ENCODE data around the gene EID2B.
A peak's percentile ranks its signal among the peaks of the same experiment; 100 is the strongest.

The EID2B gene

GRCh38 chr19:39532233-39533002 lies at the start of gene EID2B:
Gene EID2B (minus strand): TSS chr19:39532852. CDS start chr19:39532802, 50 bp downstream.
- DNase-seq = peak; percentile 19 to 98 (median 86)

- DNase-seq = no peak
Observed at GRCh38 chr19:39582442-39582841, 49.8 kb upstream of the EID2B start.

GRCh38 chr19:39568604-39569003 lies 36.0 kb upstream of the EID2B start:
- DNase-seq = no peak

GRCh38 chr19:39566064-39566463 lies 33.4 kb upstream of the EID2B start:
- DNase-seq = no peak

- DNase-seq = no peak
Observed at GRCh38 chr19:39563408-39563807, 30.8 kb upstream of the EID2B start.

- no peak for DNase-seq
Observed at GRCh38 chr19:39558624-39559117, 26.0 kb upstream of the EID2B start.

GRCh38 chr19:39557811-39558623 lies 25.4 kb upstream of the EID2B start:
- DNase-seq = no peak

- DNase-seq = peak in 1 of 56 donors; percentile 18
Observed at GRCh38 chr19:39555883-39556282, 23.2 kb upstream of the EID2B start.

- DNase-seq = no peak
Observed at GRCh38 chr19:39554701-39555311, 22.2 kb upstream of the EID2B start.

- DNase-seq = no peak
Observed at GRCh38 chr19:39553082-39553652, 20.5 kb upstream of the EID2B start.

- no peak for DNase-seq
Observed at GRCh38 chr19:39550197-39550596, 17.5 kb upstream of the EID2B start.

- DNase-seq = no peak
Observed at GRCh38 chr19:39546599-39546998, 13.9 kb upstream of the EID2B start.

GRCh38 chr19:39544911-39545310 lies 12.3 kb upstream of the EID2B start:
- DNase-seq = no peak

- no peak for DNase-seq
Observed at GRCh38 chr19:39544226-39544903, 11.7 kb upstream of the EID2B start.

- no peak for DNase-seq
Observed at GRCh38 chr19:39543477-39543857, 10.8 kb upstream of the EID2B start.

- DNase-seq = peak in 2 of 56 donors; percentile 8 to 12
Observed at GRCh38 chr19:39542206-39542605, 9.6 kb upstream of the EID2B start.

- no peak for DNase-seq
Observed at GRCh38 chr19:39540333-39540673, 7.7 kb upstream of the EID2B start.

- peak; percentile 51 to 97 (median 90) for DNase-seq
Observed at GRCh38 chr19:39539518-39540332, 7.1 kb upstream of the EID2B start, which contains the start of gene EID2. Gene EID2 (minus strand): TSS chr19:39540161. CDS start chr19:39540079, 82 bp downstream.

GRCh38 chr19:39539165-39539517 lies 6.5 kb upstream of the EID2B start:
- no peak for DNase-seq

GRCh38 chr19:39533791-39534190 lies 1.1 kb upstream of the EID2B start:
- DNase-seq = no peak
